HFFc6 (cell line): Measurements from ENCODE around the gene INHBB. TPM values are rescaled to one million over a fixed set of nuclear protein-coding genes. Genes with fewer than 3 reads are reported as not detected.

ENCODE experiments used
- DNase-seq: peaks from one replicate; pipeline ENCODE4 v3.0.0-alpha.2; 2018
- H3K27ac Mint-ChIP-seq: 2 replicates; pipeline ENCODE4 v1.8.0; 2020; ENCODE audit warnings: mild to moderate bottlenecking, mixed read lengths
- H3K27me3 Mint-ChIP-seq: 2 replicates; pipeline ENCODE4 v1.8.0; 2021; ENCODE audit warnings: mild to moderate bottlenecking, moderate library complexity, mixed read lengths; ENCODE audit not compliant: insufficient read depth
- H3K36me3 Mint-ChIP-seq: 2 replicates; pipeline ENCODE4 v1.8.0; 2021; ENCODE audit warnings: low read depth, mixed read lengths
- H3K4me1 Mint-ChIP-seq: 2 replicates; pipeline ENCODE4 v1.8.0; 2020; ENCODE audit warnings: low read depth, mixed read lengths
- H3K4me3 Mint-ChIP-seq: 2 replicates; pipeline ENCODE4 v1.8.0; 2020; ENCODE audit warnings: mild to moderate bottlenecking, moderate library complexity, mixed read lengths
- H3K9me3 Mint-ChIP-seq: 2 replicates; pipeline ENCODE4 v1.8.0; 2020; ENCODE audit warnings: mild to moderate bottlenecking, mixed read lengths
- total RNA-seq, 6 experiments: library from RNA; stranded (reverse); fragmentation: NEBNext Ultra II Directional; extraction: Animal tissue kit (Norgen Biotek cat#: 25700); gene quantifications; 2 replicates in 1 of 6; 3 replicates in 5 of 6; pipeline ENCODE4 v1.2.3, GENCODE V29; 2021
- TF ChIP-seq, protein P1 (sequence below): fragments of 200-600 bp; sonication (generic); IDR thresholded peaks from 2 replicates; pipeline ENCODE4 v1.5.0; 2021; ENCODE audit warnings: antibody characterized with exemption, mild to moderate bottlenecking

The INHBB gene
- total RNA-seq, 6 experiments from 2014 or later, result 0.47 to 1.6 (median 1.1) TPM

DNA sequence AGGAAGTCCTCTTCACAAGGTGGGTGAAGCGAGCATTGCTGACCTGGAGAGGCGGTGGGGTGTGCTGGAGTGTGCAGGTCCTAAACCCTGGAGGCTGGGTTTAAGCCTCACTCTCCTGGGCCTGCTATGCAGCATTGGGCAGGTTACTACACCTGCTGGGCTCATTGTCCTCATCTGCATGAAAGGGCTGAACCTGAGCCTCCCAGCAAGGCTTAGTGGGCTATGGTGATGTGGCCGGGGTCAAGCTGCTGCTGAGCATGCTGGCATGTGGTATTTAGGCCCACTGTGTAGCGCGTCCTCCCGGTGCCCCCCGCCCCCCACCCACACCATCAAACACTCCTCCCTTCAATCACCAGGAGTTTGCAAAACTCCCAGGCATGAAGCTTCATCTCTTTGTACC is 37.3 kb downstream of the INHBB start:
- Mint-ChIP-seq H3K27ac (no peak overlapping the region), H3K27me3 (peaks cover 31% of the 10 kb centered on the region), H3K36me3 (no peaks in the 10 kb centered on the region), H3K4me3 (no peak overlapping the region), H3K4me1 (no peaks in the 10 kb centered on the region), H3K9me3 (no peaks in the 10 kb centered on the region)
- TF ChIP-seq, protein P1, sequence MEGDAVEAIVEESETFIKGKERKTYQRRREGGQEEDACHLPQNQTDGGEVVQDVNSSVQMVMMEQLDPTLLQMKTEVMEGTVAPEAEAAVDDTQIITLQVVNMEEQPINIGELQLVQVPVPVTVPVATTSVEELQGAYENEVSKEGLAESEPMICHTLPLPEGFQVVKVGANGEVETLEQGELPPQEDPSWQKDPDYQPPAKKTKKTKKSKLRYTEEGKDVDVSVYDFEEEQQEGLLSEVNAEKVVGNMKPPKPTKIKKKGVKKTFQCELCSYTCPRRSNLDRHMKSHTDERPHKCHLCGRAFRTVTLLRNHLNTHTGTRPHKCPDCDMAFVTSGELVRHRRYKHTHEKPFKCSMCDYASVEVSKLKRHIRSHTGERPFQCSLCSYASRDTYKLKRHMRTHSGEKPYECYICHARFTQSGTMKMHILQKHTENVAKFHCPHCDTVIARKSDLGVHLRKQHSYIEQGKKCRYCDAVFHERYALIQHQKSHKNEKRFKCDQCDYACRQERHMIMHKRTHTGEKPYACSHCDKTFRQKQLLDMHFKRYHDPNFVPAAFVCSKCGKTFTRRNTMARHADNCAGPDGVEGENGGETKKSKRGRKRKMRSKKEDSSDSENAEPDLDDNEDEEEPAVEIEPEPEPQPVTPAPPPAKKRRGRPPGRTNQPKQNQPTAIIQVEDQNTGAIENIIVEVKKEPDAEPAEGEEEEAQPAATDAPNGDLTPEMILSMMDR, result no peak
- no peak for DNase-seq

DNA sequence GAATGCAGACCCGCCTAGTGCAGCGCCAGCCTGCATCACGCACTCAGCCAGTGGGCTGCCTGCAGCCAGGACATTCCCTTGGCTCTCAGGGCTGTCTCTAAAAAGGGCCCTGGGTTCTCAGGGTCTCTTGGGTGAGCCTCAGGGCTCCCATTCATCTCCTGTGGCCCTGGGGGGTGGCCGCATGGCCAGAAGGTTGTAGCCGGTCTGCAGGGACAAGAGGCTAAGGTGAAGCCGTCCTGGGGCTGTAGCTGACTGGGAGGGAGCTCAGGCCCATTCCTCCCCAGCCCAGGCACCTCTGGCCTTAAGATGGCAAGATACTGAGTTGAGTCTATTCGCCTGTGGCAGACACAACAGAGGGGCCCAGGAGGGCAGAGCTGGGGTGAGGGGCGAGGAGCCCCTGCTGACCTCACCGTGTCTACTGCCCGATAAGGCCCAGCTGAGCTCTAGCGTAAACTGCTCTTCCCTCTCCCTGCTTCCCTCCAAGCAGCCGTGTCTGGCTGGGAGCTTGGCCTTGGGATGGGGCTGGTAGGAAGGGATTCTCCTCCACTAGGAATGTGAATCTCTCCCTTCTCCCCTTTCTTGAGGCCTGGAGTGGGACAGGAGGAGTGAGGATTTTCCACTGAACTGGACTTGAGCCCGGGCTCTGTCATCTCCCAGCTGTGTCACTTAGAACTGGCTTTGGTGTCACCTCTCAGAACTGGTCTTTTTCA is 37.9 kb downstream of the INHBB start:
- H3K36me3 Mint-ChIP-seq, result no peaks in the 10 kb centered on the region
- peaks cover 27% of the 10 kb centered on the region for H3K27me3 Mint-ChIP-seq
- H3K9me3 Mint-ChIP-seq, result no peaks in the 10 kb centered on the region
- H3K4me1 Mint-ChIP-seq, result no peaks in the 10 kb centered on the region
- TF ChIP-seq, protein P1, result no peak
- no peak for DNase-seq
- no peak overlapping the region for H3K27ac Mint-ChIP-seq
- no peak overlapping the region for H3K4me3 Mint-ChIP-seq

DNA sequence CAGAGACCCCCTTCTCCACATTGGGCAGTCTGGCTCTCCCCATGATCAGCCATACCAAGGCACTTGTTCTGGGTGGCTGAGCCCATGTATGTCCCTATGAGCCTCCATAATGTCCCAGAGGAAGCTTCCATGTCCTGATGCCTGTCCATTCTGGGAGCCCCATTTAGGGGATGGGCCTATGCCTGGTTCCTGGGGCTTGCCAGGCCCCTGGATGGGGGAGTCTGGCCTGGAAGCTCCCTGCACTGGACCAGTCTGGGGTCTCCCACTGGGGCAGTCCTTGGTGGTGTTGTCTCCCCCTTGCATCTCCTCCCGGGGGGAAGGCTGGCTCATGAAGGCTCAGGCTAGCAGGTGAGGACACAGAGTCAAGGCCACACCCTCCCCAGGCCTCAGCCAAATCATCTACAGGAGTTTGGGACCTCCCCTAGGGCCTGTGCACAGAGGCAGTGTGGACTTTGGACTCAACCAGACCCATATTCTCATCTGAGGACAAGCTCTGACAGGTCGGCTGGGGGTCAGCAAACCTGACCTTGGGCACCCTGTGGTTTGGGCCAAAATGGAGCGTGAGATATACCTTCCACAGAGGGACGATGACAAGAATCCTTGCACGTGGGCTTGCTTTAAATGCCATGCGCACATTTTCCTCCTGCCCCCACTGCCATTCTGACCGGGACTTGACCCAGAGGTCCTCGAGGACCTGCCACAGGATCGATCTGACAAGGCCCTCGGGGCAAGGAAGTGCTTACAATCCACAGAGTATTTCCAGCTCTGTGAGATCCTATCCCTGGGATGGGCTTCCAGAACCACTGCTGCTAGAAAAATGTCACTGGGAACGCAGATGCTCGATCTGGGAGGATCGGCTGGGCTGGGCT is 38.8 kb downstream of the INHBB start:
- DNase-seq, result no peak
- H3K27me3 Mint-ChIP-seq, result peaks cover 24% of the 10 kb centered on the region
- no peaks in the 10 kb centered on the region for H3K4me1 Mint-ChIP-seq
- no peaks in the 10 kb centered on the region for H3K36me3 Mint-ChIP-seq
- no peak overlapping the region for H3K4me3 Mint-ChIP-seq
- TF ChIP-seq, protein P1, result no peak
- no peak overlapping the region for H3K27ac Mint-ChIP-seq
- no peaks in the 10 kb centered on the region for H3K9me3 Mint-ChIP-seq

DNA sequence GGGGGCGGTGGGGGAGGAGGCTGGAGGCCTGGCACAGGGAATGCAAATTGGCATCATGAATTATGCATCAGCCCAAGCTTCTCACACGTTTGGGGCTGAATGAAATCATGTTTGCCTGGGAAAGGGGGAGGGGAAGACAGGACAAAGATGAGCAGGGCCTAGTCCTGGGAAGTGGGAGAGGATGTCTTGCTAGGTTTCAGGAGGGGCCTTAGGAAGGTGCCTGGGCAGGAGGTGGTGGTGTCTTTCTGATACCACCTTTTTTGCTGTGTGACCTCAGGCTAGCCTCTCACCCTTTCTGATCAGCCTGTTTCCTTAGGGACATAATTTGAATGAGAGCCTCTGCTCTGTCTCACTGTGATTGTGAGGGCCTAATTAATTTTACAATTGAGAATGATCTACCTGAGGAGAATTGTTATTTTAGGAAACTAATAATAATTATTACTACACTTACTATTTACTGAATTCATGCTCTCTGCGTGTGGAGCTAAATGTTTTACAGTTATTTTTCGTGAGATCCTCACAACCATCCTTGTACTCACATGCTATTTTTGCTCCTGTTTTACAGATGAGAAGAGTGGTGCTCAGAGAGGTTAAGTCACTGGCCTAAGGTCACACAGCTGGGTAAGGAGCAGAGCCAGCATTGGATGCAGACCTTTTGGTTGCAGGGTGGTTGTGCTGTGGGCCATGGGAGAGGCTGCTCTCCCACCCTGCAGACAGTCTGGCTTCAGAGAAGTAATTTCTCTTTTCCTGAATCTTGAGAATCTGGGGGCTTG is 39.6 kb downstream of the INHBB start:
- Mint-ChIP-seq H3K27ac (no peak overlapping the region), H3K36me3 (no peaks in the 10 kb centered on the region), H3K4me1 (no peaks in the 10 kb centered on the region), H3K27me3 (peaks cover 21% of the 10 kb centered on the region), H3K4me3 (no peak overlapping the region), H3K9me3 (no peaks in the 10 kb centered on the region)
- DNase-seq, result no peak
- TF ChIP-seq, protein P1, result no peak

DNA sequence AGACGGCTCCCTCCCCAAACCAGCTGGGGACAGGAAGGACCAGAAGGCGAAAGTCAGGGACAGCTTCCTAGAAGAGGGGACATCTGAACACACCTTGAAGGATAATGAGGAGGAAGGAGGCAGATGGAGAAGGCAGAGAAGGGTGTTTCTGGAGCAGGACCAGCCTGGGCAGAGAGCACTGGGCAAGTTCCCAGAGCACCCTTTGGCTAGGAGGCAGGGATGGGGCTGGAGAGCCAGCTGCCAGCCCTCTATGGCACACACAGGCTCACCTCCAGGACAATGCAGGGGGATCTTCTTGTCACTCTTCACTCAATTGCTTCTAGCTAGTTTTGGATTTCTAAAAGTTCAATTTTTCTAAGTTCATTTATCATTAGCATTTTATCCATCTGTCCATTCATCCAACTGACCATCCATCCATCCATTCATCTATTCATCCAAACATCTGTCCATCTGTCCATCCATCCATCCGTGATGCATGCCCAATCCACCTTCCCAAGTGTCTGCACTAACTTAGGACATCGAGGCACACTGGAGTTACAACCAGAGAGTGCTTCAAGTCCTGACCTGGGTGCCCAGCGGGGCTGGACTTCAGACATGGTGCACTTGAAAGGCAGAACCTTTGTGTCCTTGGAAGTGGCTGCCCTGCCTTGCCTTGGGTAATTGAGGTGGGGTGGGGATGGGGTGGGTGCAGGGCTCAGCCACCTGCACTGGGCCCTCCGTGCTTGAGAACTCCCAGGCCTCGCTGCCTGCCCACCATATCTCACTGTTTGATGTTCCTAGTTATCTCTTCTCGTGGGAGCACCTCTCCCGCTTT is 42.5 kb downstream of the INHBB start:
- Mint-ChIP-seq H3K36me3 (no peaks in the 10 kb centered on the region), H3K4me1 (no peaks in the 10 kb centered on the region), H3K27me3 (peaks cover 8% of the 10 kb centered on the region), H3K4me3 (no peak overlapping the region), H3K9me3 (0 out of 2 replicates have a peak, but pooled peaks cover 3% of the 10 kb centered on the region), H3K27ac (no peak overlapping the region)
- TF ChIP-seq, protein P1, result no peak
- no peak for DNase-seq
